Right hindlimb (tissue), 1 donor: ENCODE data around the gene NSD1.

ENCODE experiments used
- DNase-seq: peaks from one replicate; pipeline ENCODE4 v3.0.0-alpha.2; 2018

Gene NSD1

DNA sequence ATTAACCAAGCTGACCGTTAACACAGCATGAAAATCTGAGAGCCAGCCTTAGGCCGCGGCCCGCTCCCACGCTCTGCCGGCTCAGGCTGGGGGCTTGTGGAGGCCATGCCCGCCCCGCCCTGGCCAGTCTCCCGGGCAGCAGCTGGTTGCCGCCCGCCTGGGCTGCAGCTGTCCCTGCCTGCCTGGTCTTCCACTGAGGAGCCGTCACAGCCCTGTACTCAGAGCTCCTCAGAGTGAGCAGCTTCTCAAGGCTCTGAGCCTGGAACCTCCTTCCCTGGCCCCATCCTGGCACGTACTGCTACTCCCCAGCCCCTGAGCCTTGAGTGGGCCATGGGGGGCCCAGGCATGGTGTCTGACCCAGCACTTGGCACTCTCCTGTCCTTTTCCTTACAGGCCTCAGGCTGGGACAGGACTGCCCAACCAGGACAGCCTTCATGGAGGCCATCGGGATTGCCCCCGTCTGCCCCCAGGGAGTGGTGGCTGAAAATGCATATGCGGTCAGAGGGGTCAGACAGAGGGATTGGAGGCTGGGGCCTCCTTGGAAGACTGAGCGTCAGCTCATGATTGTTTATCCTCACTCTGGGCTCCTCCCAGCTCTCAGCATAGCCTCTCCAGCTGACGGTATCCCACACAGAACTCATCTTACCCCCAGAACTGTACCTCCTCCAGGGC is 35.0 kb upstream of the NSD1 start:
- DNase-seq = peak; percentile 92

DNA sequence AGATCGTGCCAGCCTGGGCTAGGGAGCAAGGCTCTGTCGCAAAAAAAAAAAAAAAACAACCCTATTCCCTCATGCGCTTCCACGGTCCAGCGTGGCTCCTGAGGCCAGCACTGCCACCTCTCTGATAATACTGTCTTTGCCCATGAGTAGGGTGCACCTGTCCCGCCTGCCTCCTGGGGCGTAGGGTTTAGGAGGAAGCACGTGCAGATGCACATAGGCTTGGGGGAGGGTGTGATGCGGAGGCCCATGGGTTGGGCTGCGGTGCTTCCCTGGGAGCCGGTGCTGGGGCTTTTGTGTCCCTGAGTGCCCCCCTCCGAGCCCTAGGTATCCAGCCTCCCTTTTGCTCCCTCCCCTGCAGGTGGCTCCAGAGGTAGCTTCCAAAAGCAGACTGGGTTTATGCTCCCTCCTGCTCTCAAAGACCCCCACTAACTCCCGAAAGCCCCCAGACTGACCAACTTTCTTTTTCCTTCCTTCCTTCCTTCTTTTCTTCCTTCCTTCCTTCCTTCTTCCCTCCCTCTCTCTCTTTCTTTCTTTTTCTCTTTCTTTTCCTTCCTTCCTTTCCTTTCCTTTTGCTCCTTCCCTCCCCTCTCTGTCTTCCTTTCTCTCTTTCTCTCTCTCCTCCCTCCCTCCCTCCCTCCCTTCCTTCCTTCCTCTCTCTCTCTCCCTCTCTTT is 34.0 kb upstream of the NSD1 start:
- DNase-seq = no peak

DNA sequence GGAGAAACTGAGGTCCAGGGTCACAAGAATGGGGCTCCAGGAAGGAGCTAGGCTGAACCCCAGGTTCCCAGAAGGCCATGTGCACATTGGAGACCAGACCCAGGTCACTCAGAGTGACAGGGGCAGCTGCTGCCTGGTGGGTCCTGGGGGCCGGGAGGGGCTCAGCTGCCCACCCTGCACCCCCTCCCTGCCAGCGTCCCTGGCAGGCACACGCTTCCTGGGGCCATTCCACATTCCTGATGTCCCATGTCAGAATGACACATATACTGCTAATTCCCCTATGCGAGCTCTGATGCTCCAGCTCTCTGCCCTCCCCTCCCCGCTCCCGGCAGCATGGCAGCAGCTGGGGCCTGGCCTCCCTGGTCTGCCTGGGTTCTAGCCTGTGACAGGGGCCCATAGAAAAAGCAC is 32.9 kb upstream of the NSD1 start:
- peak; percentile 86 for DNase-seq

DNA sequence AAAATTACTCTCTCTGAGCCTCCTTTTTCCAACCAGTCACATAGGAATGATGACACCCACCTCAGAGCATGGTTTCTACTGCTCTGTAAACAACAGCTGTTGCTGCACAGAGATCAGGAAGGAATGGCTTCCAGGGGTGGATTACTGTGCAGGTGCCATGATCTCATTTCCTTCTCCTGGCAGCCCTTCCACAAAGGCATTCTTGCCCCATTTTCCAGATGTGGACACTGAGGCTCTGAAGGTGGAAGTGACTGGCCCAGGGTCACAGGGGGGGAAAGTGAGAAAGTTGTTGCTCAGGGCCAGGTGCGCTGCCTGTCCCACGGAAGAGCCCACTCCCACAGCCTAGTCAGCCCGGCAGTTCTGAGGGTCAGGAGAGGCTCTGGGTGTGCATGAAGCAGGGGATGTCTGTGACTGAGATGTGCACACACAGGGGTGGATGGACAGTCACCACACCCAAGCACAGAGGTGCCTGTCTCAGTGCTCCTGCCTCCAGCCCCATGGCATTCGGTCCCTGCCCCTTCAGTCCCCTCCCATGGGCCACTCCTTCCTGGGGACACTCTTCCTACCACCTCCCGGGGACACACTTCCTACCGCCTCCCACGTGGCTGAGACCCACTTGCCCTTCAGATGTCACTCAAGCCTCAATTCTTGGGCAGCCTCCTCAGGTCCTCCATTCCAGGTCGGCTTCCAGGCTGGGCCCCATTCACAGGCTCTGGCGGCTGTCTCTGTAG is 29.9 kb upstream of the NSD1 start:
- peak; percentile 16 for DNase-seq

DNA sequence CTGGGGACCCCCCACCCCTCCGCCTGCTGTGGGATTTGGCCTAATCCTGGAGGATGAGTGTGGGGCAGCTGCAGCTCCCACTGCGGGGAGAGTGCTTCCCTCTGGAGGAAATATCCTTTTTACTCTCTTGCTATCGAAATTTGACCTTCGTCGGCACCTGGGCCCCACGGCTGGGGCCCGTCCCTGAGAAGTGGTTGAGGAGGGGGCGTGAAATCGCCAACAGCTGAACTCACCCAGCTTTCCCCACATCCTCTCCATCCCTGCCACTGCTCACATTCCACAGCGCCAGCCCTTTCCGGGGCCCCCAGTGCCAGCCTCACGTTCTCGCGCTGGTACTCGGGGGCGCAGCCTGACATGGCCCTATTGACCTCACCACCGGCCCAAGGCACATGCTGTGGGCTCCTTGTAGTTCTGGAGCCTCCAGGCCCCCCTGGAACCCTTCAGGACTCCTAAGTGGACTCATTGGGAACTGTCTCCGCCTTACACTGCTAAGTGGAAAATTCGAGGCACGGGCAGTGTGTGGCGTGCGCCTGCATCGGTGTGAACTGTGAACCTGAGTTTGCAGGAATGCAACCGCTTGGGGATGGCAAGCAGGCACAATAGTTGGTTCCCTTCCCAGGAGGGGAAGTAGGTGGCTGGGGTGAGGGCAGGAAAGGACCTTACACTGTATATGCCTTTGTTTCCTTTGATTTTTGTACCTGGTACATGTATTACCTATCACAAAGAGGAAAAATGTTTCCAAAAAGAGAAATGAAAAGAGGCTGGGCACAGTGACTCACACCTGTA is 27.7 kb upstream of the NSD1 start:
- peak; percentile 76 for DNase-seq

DNA sequence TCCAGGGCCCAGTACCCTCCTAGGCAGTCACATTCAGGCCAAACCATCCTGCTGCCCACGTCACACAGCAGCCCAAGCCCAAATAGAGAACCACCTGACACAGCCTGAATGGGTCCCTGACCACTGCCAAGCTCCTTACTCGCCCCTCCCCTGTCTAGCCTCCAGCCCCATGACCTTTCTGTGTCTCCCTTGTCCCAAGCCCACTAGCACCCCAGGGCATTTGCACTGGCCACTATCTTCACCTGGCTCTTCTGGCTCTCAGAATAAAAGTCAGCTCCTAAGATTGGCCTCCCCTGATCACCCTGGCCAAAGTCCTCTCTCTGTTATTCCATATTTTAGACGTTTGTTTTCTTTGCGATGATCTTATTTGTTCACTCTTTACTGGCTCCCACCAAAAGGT is 26.4 kb upstream of the NSD1 start:
- DNase-seq = no peak

DNA sequence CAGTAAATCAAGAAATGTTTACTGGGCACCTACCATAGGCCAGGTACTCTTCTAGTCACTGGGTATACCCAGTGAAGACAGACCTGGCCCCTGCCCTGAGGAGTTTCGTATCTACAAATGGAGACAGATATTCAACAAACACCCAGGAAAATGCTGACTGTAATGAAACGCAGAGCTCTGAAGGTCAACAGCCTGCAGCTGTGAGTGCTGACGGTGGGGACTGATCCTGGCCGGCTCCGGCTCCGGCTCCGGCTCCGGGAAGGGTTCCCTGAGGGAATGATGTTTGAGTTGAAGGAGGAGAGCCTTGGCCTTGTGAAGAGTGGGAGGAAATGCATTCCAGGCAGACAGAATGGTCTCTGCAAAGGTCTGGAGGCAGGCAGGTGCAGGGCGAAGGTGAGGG is 23.8 kb upstream of the NSD1 start:
- peak; percentile 82 for DNase-seq

DNA sequence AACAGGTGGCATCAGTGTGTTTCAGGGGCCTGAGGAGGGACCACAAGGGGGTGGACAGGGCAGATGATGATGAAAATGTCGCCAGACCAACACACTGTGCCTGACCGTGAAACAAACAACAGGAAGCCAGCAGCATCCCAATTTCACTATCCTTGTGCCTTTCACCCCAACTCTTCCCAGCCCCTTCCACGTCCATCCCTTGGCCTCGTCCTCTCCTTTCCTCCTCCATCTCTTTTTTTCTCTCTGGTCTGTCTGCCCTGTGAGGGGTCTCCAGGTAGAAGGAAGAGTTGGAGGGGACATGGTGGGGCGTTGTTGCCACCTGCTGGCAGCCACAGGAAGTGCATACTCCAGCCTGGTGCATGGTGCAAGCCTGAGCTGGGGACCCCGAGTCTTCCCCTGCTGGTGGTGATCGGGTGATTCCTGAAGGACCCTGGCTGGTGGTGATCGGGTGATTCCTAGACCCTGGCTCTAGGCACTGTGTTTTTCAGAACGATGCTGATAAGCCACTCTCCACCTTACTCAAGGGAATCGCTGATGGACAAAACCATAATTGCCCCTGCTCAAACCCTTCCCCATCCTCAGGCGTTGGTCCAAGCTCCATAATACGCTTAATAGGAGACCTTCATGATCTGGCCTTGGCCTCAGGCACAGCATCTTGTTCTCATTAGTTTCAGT is 21.7 kb upstream of the NSD1 start:
- peak; percentile 71 for DNase-seq

DNA sequence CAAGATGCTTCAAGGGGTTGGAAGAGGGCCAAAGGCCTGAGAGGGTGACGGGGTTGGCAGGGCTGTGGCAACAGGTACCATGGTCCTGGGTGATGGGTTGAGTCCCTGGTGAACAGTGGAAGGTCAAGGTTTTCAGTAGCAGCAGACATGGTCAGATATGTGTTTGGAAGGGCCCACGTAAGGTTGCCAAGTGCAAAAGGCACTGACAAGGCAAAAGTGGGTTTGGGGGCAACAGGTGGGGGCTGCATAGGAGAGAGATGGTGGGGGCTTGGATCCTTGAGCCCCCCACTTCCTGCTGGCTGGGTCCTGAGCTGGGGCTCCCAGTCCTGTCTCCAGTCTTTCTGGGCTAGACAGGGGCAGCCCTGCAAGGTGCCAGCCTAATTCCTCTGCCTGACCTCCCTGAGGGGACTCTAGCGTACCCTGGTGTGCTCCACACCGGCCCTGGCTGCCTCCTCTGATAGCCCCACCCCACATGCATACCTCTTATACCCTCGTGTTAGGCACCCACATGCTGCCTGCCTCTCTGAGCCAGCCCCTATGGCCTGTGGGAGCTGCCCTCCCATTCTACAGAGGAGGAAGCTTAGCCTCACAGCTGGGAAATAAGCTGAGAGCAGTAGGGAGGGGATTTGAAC is 20.9 kb upstream of the NSD1 start:
- DNase-seq = peak; percentile 15

DNA sequence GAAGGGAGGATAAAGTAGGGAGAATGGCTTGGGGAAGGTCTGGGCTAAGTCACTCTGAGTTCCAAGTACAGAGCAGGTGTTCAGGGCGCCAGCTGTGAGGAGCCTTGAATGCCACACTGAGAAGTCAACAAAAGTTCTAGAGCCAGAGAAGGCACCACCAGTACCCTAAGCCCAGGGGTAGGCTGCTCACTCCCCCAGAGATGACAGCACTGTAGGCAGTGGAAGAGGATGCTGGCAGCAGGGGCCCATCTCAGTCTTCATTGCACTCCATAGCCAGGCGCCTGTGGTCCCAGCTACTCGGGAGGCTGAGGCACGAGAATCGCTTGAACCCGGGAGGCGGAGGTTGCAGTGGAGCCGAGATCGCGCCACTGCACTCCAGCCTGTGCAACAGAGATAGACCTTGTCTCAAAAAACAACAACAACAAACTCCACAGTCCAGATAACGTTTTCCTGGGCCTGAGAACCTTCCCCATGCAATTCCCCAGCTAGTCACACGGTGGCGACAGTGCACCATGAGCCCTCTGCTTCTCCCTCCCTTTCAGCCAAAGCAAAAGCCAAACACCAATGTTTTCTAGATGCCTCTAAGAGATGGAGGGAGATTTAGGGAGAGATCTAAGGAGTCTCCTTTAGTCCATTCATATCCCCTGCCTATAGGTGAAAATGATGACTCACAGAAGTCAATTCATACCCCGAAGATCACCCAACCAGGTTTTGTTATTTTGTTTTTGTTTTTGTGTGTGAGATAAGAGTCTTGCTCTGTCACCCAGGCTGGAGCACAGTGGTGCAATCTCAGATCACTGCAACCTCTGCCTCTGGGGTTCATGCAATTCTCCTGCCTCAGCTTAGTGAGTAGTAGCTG is 19.8 kb upstream of the NSD1 start:
- peak; percentile 87 for DNase-seq

DNA sequence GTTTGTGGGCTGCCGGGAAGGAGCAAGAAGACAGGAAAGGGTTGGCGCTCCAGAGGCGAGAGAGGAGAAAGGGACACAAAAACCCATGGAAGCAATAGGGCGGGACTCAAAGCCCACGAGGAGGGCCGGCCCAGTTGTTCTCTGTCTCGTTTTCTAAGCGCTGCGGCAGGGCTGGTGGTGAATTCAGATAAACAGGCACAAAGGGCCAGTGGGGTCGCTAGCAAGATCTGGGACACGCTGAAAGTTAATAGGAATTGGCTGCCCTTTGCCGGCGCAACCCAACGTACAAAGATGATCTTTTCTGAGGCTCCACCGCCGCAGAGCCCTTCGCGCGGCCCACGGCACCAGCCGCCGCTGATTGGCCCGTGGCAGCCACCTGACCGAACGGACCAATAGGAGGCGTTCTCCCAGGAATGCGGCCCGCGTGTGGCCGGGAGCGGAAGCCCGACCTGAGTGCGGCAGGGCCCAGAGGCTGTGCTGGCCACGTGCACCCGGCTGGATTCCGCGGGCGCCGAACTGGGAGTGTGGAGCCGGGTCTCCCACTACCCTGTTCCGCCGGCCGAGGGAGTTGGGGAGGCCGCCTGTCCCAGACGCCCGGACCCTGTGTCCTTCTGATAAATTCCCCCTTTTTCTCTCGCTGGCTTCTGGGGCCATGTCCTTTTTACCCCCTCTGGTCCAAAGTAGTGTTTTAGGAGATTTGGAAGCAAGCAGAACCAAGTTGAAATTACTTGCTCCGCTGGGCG is 16.8 kb upstream of the NSD1 start:
- peak; percentile 92 for DNase-seq

DNA sequence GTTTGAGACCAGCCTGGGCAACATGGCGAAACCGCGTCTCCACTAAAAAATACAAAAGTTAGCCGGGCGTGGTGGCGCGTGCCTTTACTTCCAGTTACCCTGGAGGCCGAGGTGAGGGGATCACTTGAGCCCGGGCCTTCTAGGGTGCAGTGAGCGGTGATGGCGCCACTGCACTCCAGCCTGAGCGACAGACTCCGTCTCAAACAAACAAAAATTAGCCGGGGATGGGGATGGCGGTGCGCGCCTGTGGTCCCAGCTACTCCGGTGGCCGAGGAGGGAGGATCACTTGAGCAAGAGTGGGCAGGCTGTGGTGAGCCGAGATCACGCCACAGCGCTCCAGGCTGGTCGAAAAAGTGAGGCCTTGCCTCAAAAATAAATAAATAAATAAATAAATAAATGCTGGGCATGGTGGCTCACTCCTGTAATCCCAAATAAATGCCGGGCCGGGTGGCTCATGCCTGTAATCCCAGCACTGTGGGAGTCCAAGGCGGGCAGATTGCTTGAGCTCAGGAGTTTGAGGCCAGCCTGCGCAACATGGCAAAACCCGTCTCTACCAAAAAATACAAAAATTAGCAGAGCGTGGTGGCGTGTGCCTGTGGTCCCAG is 16.0 kb upstream of the NSD1 start:
- DNase-seq = no peak

DNA sequence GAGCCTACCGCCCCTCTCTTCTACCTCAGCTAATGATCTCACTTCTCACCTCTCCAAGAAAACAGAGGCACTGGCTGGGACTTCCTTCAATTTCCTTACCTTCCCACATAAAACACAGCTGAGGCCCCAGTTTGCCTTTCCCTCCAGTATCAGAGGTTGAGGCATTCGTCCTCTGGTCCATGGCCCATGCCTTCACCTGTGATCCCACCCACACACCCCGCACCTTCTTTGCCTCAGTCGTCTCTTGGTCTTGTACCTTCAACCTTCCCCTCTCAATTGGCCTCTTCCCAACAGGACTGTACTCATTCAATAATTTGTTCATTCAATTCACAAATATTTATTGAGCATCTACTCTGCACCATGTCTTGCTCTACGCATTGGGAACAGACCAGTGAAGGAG is 11.0 kb upstream of the NSD1 start:
- no peak for DNase-seq

DNA sequence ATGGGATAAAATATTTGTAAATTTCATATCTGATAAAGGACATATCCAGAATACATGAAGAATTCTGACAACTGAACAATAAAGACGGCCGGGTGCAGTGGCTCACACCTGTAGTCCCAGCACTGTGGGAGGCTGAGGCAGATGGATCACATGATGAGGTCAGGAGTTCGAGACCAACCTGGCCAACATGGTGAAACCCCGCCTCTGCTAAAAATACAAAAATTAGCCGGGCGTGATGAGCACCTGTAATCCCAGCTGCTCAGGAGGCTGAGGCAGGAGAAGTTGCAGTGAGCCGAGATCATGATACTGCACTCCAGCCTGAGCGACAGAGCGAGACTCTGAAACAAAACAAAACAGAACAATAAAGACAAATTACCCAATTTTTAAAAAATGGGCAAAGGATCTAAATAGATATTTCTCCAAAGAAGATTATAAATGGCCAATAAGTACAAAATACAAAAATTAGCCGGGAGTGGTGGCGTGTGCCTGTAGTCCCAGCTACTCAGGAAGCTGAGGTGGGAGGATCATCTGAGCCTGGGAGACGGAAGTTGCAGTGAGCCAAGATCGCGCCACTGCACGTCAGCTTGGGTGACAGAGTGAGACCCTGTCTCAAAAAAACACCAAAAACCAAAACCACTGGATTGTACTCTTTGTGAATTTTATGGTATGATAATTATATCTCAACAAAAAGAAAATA is 9.6 kb upstream of the NSD1 start:
- DNase-seq = no peak

DNA sequence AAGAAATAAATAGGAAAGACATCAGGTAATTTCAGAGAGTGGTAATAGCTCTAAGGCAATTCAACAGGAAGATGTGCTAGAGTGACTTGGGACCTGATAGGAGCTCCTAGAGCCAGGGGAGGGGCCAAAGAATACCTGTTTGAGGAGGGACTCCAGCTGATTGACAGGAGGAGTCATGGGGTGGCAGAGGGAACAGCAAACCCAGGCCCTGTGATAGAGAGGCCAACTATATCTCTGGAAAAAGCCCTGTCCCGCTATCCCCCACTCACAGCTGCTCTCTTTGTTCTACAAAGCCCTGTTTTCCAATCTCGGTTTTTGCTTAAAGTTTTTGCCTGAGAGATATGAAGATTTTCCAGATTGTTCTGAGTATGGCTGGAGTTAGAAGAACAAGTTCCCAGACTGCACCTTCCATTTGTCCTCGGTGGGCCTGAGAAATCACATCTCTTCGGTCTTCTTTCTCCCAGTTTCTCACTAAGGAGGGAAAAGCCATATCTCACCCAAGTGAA is 9.0 kb upstream of the NSD1 start:
- DNase-seq = no peak

DNA sequence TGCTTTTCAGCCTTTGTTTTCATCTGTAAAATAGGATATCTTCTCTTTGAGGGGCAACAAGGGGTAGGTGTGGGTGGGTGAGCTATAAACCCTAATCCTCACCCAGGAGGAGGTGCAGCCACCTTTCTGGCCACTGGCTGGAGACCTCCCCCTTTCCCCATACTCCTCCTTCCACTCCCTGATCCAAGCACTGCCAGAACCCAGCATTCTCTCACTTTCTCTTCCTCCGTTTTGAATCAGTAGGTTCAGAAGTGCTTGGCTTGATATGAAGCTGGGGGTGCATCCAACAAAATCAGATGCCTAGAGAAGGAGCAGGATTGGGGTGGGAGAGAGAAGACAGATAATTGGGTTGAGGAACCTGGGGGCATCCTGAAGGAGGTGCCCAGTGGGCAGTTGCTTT is 6.8 kb upstream of the NSD1 start:
- DNase-seq = no peak

DNA sequence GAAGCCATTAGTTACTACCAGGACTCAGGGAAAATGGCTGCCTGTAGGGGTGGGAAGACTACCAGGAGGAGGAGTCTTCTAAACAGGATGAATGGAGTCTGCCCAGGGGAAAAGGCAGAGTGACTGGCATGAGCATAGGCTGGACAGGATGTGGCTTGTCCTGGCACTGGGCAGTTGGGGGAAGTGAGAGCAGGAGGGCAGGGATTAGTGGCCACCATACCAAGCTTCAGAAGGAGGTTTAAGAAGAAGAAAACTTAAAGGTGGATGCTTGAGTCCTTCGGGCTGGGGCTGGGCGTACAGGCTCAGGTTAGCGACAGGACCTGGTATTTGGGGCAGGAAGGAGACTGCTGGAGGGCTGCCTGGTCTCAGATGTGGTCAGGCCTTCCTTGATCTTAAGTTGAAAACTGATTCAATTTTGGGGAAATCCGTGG is 5.0 kb upstream of the NSD1 start:
- DNase-seq = no peak

DNA sequence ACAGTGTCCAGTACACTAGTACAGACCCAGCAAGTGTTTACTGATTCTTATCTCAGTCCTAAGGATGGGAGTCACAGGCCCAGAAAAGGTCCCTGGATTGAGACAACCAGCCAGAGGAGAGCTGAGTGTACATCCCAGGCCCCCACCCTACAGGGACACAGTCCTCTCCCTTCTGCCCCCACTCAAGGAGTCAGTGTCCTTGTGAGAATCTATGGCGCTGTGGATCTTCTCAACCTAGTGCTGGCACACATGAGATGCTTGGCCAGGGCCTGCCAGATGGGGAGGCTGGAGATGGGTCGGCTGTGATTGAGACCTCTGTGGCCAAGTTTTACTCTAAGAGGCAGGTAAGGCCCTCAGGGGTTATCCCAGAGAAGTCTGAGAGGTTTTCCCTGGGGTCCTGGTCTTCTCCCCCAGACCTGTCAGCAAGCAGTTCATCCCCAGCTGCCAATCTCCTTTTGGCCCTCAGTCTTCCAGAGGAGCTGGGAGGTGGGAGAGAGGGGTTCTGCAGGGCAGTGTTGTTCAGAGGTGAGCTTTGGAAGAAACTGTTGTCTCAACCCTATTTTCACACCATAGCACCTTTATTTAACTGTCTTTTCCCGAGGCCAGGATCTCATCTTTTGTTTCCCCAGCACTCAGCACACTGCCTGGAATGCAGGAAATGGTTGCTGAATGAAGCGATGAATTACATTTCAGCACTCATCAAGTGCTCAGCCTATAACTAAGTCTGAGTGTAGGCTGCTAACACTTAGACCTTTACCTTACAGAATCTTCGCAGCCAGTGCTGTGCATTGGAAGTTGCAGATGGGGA is 3.2 kb upstream of the NSD1 start:
- no peak for DNase-seq

DNA sequence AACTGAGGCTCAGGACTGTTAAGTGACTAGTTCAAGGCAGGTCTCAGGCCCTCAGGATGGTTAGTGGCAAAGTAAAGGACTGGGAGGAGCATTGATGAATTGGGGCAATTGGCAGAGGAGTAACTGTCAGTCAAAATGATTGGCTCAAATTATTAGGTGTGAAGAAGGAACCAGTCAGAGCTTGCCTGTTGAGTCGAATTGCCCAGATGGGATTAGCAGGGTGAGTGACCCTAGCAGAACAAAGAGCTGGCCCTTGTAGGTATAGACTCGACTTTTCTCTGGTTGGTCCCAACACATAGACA is 2.6 kb upstream of the NSD1 start:
- DNase-seq = no peak
